SKM-1 (cell line): ENCODE measurements around the gene NOS1AP.

Experiments used
- DNase-seq: peaks from one replicate; lab custom pipeline; 2025; ENCODE audit not compliant: unreplicated experiment; lab: John Stamatoyannopoulos, UW

NOS1AP gene

GRCh38 chr1:162380061-162380846 is 310.8 kb downstream of the NOS1AP start:
- DNase-seq: no peak

- no peak for DNase-seq
These were observed 311.9 kb downstream of the NOS1AP start, which contains the start of gene C1orf226 for GRCh38 chr1:162381383-162381782. Gene C1orf226, plus strand, starts transcription at chr1:162381728. Its CDS starts 174 bp downstream, at chr1:162381902.

- no peak for DNase-seq
These were observed 312.7 kb downstream of the NOS1AP start for GRCh38 chr1:162381941-162382750.

GRCh38 chr1:162383091-162383490 is 313.6 kb downstream of the NOS1AP start:
- DNase-seq: no peak

- DNase-seq: no peak
These were observed 314.0 kb downstream of the NOS1AP start for GRCh38 chr1:162383516-162383915.

- DNase-seq: no peak
These were observed 314.6 kb downstream of the NOS1AP start for GRCh38 chr1:162384116-162384515.

- no peak for DNase-seq
These were observed 315.2 kb downstream of the NOS1AP start for GRCh38 chr1:162384601-162385279.

- no peak for DNase-seq
These were observed 315.8 kb downstream of the NOS1AP start for GRCh38 chr1:162385280-162385623.

- DNase-seq: no peak
These were observed 316.2 kb downstream of the NOS1AP start for GRCh38 chr1:162385702-162386101.

- no peak for DNase-seq
These were observed 317.1 kb downstream of the NOS1AP start for GRCh38 chr1:162386292-162387225.

- no peak for DNase-seq
These were observed 318.0 kb downstream of the NOS1AP start for GRCh38 chr1:162387226-162388082.

- DNase-seq: no peak
These were observed 318.6 kb downstream of the NOS1AP start for GRCh38 chr1:162388083-162388594.

- no peak for DNase-seq
These were observed 319.1 kb downstream of the NOS1AP start for GRCh38 chr1:162388615-162389014.

GRCh38 chr1:162389021-162389818 is 319.7 kb downstream of the NOS1AP start:
- DNase-seq: no peak

- no peak for DNase-seq
These were observed 320.5 kb downstream of the NOS1AP start for GRCh38 chr1:162389971-162390370.

- DNase-seq: no peak
These were observed 321.1 kb downstream of the NOS1AP start for GRCh38 chr1:162390396-162391185.

- no peak for DNase-seq
These were observed 322.5 kb downstream of the NOS1AP start for GRCh38 chr1:162391790-162392563.
